Right hindlimb (tissue), 1 donor: ENCODE measurements around the gene KIF5A.
A peak's percentile ranks its signal among the peaks of the same experiment; 100 is the strongest.
"Not testable (repeated sequence)": the region's sequence is repeated elsewhere in the genome, so short reads cannot be mapped to it uniquely, and the experiment has no call there.

Source experiments
- DNase-seq: peaks from one replicate; pipeline ENCODE4 v3.0.0-alpha.2; 2018

Gene KIF5A

DNA sequence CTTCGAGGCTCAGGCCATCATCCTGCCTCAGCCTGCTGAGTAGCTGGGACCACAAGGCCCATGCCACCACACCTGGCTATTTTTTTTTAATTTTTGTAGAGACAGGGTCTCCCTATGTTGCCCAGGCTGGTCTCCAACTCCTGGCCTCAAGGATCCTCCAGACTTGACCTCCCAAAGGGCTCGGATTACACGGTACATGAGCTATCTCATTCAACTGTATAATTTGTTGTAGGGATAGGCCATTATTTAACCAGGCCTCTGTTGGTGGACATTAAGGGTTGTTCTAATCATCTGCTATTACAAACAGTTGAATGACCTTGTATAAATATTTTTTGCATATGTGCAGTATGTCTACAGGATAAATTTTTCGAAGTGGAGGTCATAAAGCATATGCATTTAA lies 9.0 kb downstream of the KIF5A start:
- no peak for DNase-seq

DNA sequence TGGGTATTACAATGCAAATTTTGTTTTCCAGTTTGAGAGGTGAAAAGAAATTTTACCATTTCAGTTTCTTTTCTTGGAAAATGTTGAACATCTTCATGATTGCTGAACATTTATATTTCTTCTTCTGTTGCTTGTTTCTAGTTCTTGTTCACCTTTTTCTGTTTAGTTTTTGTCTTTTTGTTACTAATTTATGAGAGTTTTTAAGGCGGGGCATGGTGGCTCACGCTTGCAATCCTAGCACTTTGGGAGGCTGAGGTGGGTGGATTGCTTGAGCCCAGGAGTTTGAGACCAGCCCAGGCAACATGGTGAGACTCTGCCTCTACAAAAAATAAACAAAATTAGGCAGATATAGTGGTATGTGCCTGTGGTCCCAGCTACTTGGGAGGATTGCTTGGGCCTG lies 10.7 kb downstream of the KIF5A start:
- no peak for DNase-seq

DNA sequence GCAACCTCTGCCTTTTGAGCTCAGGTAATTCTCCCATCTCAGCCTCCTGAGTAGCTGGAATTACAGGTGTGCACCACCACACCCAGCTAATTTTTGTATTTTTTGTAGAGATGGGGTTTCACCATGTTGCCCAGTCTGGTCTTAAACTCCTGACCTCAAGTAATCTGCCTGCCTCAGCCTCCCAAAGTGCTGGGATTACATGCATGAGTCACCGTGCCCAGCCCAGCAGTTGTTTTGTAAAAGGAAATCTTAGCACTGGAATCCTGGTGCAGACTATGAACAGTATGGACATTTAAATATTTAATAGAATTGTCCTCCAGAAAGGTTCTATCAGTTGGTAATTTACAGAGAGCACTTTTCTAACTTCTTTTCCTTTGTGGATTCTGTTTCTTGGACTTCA lies 11.3 kb downstream of the KIF5A start:
- DNase-seq = not testable (repeated sequence)

DNA sequence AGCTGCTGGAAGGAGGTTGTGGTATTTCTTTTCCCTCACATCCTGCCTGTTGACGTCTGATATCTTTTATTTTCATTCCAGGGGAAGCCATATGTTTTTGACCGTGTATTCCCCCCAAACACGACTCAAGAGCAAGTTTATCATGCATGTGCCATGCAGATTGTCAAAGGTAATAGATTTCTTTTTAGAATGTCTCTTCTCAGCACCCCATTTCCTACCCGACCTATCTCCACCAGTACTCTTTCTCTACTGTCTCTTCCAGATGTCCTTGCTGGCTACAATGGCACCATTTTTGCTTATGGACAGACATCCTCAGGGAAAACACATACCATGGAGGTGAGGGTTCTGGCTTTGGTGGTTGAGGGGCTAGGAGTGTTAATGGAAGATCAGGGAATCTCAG lies 13.5 kb downstream of the KIF5A start:
- no peak for DNase-seq

DNA sequence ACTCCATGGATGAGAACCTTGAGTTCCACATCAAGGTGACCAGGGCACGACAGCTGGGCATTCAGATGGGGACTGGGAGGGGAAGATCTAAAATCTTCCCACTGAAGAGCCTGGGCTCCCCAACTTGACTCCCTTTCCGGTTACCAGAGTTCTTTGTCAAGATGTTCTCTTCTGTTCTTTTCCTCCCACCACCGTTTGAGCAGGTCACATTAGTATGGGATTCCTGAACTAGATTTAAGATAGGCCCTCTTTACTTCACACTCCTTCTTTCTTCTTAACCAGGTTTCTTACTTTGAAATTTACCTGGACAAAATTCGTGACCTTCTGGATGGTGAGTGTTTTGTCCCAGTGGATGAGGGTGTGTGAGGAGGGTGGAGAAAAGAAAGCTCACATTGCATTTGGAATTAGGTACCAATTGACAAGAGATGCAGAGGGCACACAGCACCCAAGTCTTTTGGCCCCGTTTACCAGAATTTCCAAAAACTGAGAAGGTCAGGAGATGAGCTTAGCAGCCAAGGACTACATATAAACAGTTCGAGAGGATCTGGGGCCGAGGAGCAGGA lies 14.4 kb downstream of the KIF5A start:
- DNase-seq = no peak

GRCh38 chr12:57568838-57569237 lies 19.0 kb downstream of the KIF5A start:
- no peak for DNase-seq

DNA sequence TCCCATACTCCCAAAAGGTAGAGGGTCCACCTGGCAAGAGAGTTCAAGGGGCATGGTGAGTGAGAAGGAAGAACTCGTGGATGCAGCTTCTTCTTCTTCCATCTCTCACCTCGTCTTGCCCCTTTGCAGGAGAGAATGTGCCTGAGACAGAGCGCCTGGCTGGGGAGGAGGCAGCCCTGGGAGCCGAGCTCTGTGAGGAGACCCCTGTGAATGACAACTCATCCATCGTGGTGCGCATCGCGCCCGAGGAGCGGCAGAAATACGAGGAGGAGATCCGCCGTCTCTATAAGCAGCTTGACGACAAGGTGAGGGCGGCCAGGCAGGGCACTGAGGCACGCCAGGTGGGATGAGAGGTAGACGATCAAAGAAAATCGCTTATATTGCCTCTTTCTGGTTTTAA lies 20.0 kb downstream of the KIF5A start:
- no peak for DNase-seq

DNA sequence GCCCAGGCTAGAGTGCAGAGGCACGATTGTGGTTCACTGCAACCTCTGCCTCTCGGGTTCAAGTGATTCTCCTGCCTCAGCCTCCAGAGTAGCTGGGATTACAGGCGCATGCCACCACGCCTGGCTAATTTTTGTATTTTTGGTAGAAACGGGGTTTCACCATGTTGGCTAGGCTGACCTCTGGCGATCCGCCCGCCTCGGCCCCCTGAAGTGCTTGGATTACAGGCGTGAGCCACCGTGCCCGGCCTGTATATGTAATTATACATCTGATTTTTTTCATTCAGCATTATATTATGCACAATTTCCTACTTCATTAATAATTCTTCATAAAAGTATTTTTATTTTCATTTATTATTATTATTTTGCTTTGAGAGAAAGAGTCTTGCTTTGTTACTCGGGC lies 20.6 kb downstream of the KIF5A start:
- DNase-seq = not testable (repeated sequence)

DNA sequence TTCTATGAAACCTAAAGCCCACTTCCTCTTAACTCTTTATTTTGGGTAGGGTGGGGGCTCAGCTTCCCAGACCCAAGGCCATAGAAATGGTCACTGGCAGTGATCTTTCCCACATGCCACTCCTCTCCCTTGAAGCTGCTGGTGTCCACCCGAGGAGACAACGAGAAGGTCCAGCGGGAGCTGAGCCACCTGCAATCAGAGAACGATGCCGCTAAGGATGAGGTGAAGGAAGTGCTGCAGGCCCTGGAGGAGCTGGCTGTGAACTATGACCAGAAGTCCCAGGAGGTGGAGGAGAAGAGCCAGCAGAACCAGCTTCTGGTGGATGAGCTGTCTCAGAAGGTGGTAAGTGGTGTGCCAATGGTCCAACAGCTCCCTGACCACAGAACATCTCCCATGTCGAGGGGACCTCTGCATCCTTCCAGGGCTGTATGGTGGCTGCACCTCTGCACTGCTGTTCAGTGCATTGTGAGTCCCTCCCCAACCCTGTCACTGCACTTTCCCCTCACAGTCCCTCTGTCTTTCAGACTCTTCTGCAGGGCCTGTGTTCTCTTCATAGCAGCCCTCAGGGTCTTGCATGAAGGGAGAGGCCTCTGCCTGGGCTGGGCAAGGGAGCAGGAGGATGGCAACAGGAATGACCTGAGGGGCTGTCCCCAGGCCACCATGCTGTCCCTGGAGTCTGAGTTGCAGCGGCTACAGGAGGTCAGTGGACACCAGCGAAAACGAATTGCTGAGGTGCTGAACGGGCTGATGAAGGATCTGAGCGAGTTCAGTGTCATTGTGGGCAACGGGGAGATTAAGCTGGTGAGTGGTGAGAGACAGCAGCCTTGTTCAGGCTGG lies 22.3 kb downstream of the KIF5A start:
- no peak for DNase-seq

- DNase-seq = no peak
Measured at GRCh38 chr12:57574795-57575194, 25.0 kb downstream of the KIF5A start.

- DNase-seq = no peak
Measured at GRCh38 chr12:57575771-57576612, 26.1 kb downstream of the KIF5A start.

DNA sequence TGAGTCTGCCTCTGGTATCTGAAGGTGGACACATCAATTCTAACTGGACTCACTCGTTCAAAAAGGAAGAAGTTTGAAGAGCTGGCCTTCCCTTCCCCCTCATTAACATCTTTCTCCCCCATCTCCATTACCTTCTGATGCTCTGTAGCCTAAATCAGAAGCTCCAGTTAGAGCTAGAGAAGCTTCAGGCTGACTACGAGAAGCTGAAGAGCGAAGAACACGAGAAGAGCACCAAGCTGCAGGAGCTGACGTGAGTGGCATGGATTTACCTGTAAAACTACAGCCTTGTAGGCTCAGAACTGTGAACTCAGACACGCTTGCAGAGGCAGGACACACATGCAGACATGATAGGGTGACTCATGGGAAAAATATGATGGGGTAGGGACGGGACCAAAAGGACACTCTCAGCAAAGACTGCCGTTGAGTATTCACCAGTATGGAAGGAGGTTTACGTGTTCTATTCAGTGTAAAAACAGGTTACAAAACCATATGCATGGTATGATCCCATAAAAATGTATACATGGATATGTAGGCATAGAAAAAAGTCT lies 26.8 kb downstream of the KIF5A start:
- DNase-seq = no peak

GRCh38 chr12:57577981-57578758 lies 28.3 kb downstream of the KIF5A start:
- no peak for DNase-seq

GRCh38 chr12:57579011-57579410 lies 29.2 kb downstream of the KIF5A start:
- no peak for DNase-seq

DNA sequence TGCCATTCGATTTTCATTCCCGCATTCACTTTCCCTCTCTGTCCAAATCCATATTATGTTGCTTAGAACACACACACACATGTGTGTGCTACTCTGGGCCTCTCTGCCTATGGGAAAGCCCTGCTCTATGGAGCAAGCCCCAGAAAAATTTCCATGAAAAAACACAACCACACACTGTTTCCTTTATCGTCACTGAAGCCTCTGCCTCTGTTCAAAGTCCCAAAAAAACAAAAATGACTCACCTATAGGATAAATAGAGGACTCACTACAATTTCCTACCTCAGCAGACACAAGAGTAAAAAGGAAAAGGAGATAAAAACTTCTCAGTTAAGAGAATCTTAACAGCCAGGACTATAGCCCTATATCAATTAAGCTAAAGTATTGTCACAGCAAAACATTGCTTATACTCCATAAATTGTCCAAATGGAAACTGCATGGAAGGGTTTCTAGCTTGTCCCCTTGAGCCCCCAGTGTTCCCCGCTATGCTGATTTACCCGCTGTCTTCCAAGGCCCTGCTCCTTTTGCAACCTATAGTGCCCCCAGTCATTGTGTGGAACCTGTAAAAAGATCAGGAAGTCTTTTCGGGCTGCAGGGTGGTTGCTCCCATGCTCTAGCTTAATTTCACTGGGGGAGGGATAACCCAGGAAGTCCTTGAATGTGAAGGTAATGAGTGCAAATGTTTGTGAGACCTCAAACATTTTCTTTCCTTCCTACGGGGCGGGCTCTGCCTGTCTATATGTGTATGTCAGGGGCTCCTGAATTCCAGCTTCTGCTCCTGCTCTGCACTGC lies 30.0 kb downstream of the KIF5A start:
- DNase-seq = no peak

- no peak for DNase-seq
Measured at GRCh38 chr12:57580466-57580795, 30.6 kb downstream of the KIF5A start.

- DNase-seq = no peak
Measured at GRCh38 chr12:57581802-57582201, 32.0 kb downstream of the KIF5A start.

DNA sequence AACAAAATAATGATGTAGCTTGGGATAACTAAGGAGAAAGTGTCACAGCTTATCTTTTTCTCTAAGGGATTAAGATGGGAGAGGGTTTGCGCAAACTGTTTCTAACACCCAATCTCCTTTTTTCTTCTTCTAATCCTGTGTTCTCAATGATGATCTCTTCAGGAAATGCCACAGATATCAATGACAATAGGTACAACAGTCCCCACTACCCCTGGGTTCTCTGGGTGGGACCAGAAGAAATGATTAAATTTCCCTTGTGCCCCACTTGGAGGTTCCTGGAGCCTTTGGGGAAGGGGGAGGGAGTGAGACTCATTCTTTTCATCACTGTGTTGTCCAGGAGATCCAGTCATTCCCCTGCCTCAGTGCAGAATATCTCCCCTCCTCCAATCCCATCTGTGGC lies 32.6 kb downstream of the KIF5A start:
- no peak for DNase-seq

- DNase-seq = peak; percentile 66
Measured at GRCh38 chr12:57583008-57583831, 33.4 kb downstream of the KIF5A start.

DNA sequence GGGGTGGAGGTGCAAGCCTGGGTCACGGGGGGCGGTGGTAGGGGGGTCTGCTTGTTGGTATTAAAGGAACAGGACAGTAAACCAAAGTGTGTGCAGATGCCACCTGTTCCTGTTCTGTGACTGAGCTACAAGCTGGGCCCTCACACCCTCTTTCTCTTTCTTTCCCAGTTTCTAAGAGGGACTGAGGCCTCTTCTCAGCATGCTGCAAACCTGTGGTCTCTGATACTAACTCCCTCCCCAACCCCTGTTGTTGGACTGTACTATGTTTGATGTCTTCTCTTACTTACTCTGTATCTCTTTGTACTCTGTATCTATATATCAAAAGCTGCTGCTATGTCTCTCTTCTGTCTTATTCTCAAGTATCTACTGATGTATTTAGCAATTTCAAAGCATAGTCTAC lies 34.2 kb downstream of the KIF5A start:
- no peak for DNase-seq

- no peak for DNase-seq
Measured at GRCh38 chr12:57584690-57585089, 34.8 kb downstream of the KIF5A start.
